ENCODE measurements around the gene NDUFB3. TPM values are rescaled to one million over a fixed set of nuclear protein-coding genes. Genes with fewer than 3 reads are reported as not detected.

Gene NDUFB3
- total RNA-seq, 1 donor from 2014 or later: 83.2 TPM

GRCh38 chr2:201128033-201128432, 56.2 kb downstream of the NDUFB3 start:
- no peak for DNase-seq (ENCODE audit: low spot score)

GRCh38 chr2:201128933-201129505, 57.2 kb downstream of the NDUFB3 start:
- DNase-seq (ENCODE audit: low spot score): no peak

DNA sequence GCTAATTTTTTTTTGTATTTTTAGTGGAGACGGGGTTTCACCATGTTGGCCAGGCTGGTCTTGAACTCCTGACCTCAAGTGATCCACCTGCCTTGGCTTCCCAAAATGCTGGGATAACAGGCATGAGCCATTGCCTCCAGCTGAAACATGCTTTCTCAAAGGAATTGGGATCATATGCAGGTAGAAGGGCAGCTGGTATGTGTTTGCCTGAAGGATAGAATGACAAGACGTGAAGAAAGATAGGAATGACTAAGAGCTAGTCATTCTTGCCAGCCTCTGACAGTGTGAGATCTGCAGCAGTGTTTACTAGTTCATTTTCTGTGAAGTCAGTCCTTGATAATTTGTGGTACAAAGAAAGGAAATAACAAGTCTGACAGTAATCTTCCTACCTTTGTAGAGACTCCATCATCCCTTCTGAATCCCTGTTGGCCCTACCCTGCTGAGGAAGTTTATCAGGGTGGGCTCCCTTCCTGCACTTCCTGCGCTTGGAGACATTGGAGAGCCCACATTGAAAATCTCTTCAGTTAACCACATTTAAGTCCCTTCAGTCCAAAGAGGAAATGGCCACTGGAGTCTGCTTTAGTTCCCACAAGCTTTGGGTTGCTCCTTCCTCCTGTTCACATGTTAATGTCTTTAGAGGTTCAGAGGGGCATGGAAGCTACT, 58.9 kb downstream of the NDUFB3 start:
- no peak for DNase-seq (ENCODE audit: low spot score)

GRCh38 chr2:201132518-201132917, 60.7 kb downstream of the NDUFB3 start:
- no peak for DNase-seq (ENCODE audit: low spot score)

Other genes starting within 250 kb of the NDUFB3 start
- gene CLK1, start 207.3 kb upstream of the NDUFB3 start, total RNA-seq: 105 TPM
- gene PPIL3, start 182.9 kb upstream of the NDUFB3 start, total RNA-seq: 19.8 TPM
- 13.7 TPM for gene NIF3L1, start 182.6 kb upstream of the NDUFB3 start, total RNA-seq
- 25.2 TPM for gene ORC2, start 108.3 kb upstream of the NDUFB3 start, total RNA-seq
- gene HYCC2, start 330 bp upstream of the NDUFB3 start, total RNA-seq: 31.5 TPM
- gene CFLAR, start 44.2 kb downstream of the NDUFB3 start, total RNA-seq: 282 TPM
- 10.7 TPM for gene CASP10, start 111.1 kb downstream of the NDUFB3 start, total RNA-seq
- 25.2 TPM for gene CASP8, start 188.5 kb downstream of the NDUFB3 start, total RNA-seq

All from mesenteric fat pad (tissue), 1 donor.